SW 1271 (cell line): ENCODE results near the gene MMS19.

Experiments
- DNase-seq, 2 experiments: peaks; one replicate each; lab custom pipeline; 2025; lab: John Stamatoyannopoulos, UW

The MMS19 gene

GRCh38 chr10:97525683-97526110 lies 27.5 kb upstream of the MMS19 start:
- DNase-seq: no peak

GRCh38 chr10:97525086-97525485 lies 26.9 kb upstream of the MMS19 start:
- DNase-seq: no peak

GRCh38 chr10:97522937-97523336 lies 24.7 kb upstream of the MMS19 start:
- DNase-seq: no peak

GRCh38 chr10:97522071-97522470 lies 23.8 kb upstream of the MMS19 start:
- DNase-seq: no peak

- DNase-seq: no peak
Observed at GRCh38 chr10:97520978-97521761, 22.9 kb upstream of the MMS19 start.

- no peak for DNase-seq
Observed at GRCh38 chr10:97520520-97520919, 22.3 kb upstream of the MMS19 start.

GRCh38 chr10:97519342-97519741 lies 21.1 kb upstream of the MMS19 start:
- no peak for DNase-seq

GRCh38 chr10:97518301-97519043 lies 20.2 kb upstream of the MMS19 start:
- peak; percentile 20 to 34 for DNase-seq

- no peak for DNase-seq
Observed at GRCh38 chr10:97517778-97518300, 19.6 kb upstream of the MMS19 start.

- no peak for DNase-seq
Observed at GRCh38 chr10:97517096-97517750, 19.0 kb upstream of the MMS19 start.

- no peak for DNase-seq
Observed at GRCh38 chr10:97515271-97515978, 17.2 kb upstream of the MMS19 start.

- no peak for DNase-seq
Observed at GRCh38 chr10:97514344-97514743, 16.1 kb upstream of the MMS19 start.

GRCh38 chr10:97512993-97513392 lies 14.8 kb upstream of the MMS19 start:
- no peak for DNase-seq

- no peak for DNase-seq
Observed at GRCh38 chr10:97511711-97512440, 13.7 kb upstream of the MMS19 start.

GRCh38 chr10:97510686-97511085 lies 12.5 kb upstream of the MMS19 start:
- no peak for DNase-seq

- no peak for DNase-seq
Observed at GRCh38 chr10:97509120-97509680, 11.0 kb upstream of the MMS19 start.

GRCh38 chr10:97508342-97508741 lies 10.1 kb upstream of the MMS19 start:
- DNase-seq: no peak

GRCh38 chr10:97506199-97506991 lies 8.2 kb upstream of the MMS19 start:
- DNase-seq: no peak

- no peak for DNase-seq
Observed at GRCh38 chr10:97505152-97505551, 6.9 kb upstream of the MMS19 start.

- DNase-seq: no peak
Observed at GRCh38 chr10:97503406-97503805, 5.2 kb upstream of the MMS19 start.
